ENCODE measurements around the gene HTT-AS.
A peak's percentile ranks its signal among the peaks of the same experiment; 100 is the strongest.

The HTT-AS gene

GRCh38 chr4:3087115-3087797 lies 12.9 kb upstream of the HTT-AS start:
- DNase-seq (ENCODE audit: low read depth in 2 of 2): no peak

- DNase-seq (ENCODE audit: low read depth in 2 of 2): no peak
Observed at GRCh38 chr4:3085948-3086670, 11.8 kb upstream of the HTT-AS start.

DNA sequence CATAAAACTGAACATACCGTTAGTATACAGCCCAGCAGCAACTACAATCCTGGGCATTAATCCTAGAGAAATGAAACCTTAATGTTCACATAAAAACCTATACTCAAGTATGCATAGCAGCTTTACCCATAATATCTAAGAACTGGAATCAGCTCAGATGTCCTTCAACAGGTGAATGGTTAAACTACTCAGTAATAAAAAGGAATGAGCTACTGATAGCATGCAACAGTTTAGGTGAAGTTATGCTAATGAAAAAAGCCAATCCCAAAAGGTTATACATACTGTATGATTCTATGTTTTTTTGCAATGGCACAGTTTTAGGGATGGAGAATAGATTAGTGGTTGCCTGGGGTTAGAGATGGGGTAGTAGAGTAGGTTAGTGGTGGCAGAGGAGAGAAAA lies 9.4 kb upstream of the HTT-AS start:
- no peak for DNase-seq (ENCODE audit: low read depth in 2 of 2)

GRCh38 chr4:3082925-3083515 lies 8.7 kb upstream of the HTT-AS start:
- DNase-seq (ENCODE audit: low read depth in 2 of 2): no peak

DNA sequence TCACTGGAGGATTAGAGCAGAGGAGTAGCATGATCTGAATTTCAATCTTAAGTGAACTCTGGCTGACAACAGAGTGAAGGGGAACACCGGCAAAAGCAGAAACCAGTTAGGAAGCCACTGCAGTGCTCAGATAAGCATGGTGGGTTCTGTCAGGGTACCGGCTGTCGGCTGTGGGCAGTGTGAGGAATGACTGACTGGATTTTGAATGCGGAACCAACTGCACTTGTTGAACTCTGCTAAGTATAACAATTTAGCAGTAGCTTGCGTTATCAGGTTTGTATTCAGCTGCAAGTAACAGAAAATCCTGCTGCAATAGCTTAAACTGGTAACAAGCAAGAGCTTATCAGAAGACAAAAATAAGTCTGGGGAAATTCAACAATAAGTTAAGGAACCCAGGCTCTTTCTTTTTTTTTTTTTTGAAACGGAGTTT lies 5.4 kb upstream of the HTT-AS start:
- no peak for DNase-seq (ENCODE audit: low read depth in 2 of 2)

GRCh38 chr4:3077796-3078195 lies 3.5 kb upstream of the HTT-AS start:
- no peak for DNase-seq (ENCODE audit: low read depth in 2 of 2)

DNA sequence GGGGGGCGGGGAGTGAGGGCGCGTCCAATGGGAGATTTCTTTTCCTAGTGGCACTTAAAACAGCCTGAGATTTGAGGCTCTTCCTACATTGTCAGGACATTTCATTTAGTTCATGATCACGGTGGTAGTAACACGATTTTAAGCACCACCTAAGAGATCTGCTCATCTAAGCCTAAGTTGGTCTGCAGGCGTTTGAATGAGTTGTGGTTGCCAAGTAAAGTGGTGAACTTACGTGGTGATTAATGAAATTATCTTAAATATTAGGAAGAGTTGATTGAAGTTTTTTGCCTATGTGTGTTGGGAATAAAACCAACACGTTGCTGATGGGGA lies 1.3 kb upstream of the HTT-AS start:
- DNase-seq (ENCODE audit: low read depth in 2 of 2): no peak

DNA sequence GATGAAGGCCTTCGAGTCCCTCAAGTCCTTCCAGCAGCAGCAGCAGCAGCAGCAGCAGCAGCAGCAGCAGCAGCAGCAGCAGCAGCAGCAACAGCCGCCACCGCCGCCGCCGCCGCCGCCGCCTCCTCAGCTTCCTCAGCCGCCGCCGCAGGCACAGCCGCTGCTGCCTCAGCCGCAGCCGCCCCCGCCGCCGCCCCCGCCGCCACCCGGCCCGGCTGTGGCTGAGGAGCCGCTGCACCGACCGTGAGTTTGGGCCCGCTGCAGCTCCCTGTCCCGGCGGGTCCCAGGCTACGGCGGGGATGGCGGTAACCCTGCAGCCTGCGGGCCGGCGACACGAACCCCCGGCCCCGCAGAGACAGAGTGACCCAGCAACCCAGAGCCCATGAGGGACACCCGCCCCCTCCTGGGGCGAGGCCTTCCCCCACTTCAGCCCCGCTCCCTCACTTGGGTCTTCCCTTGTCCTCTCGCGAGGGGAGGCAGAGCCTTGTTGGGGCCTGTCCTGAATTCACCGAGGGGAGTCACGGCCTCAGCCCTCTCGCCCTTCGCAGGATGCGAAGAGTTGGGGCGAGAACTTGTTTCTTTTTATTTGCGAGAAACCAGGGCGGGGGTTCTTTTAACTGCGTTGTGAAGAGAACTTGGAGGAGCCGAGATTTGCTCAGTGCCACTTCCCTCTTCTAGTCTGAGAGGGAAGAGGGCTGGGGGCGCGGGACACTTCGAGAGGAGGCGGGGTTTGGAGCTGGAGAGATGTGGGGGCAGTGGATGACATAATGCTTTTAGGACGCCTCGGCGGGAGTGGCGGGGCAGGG lies 711 bp upstream of the HTT-AS start:
- DNase-seq (ENCODE audit: low read depth in 2 of 2): peak; percentile 22 to 30

DNA sequence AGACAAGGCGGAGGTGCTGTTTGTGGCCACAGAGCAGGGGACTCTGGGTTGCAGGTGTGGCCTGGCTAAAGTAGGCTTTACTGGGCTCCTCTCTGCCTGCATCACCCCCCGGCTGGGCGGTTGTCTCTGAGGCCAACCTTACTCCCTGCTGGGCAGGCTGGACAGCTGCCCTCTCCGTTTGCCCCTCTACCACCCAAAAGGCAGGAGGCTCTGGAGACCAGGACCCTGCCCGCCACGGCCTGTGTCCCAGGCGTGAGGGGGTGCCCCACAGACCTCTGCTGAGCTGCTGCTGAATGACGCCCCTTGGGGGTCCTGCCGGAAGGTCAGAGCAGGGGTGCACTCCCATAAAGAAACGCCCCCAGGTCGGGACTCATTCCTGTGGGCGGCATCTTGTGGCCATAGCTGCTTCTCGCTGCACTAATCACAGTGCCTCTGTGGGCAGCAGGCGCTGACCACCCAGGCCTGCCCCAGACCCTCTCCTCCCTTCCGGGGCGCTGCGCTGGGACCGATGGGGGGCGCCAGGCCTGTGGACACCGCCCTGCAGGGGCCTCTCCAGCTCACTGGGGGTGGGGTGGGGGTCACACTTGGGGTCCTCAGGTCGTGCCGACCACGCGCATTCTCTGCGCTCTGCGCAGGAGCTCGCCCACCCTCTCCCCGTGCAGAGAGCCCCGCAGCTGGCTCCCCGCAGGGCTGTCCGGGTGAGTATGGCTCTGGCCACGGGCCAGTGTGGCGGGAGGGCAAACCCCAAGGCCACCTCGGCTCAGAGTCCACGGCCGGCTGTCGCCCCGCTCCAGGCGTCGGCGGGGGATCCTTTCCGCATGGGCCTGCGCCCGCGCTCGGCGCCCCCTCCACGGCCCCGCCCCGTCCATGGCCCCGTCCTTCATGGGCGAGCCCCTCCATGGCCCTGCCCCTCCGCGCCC lies 920 bp downstream of the HTT-AS start:
- no peak for DNase-seq (ENCODE audit: low read depth in 2 of 2)

DNA sequence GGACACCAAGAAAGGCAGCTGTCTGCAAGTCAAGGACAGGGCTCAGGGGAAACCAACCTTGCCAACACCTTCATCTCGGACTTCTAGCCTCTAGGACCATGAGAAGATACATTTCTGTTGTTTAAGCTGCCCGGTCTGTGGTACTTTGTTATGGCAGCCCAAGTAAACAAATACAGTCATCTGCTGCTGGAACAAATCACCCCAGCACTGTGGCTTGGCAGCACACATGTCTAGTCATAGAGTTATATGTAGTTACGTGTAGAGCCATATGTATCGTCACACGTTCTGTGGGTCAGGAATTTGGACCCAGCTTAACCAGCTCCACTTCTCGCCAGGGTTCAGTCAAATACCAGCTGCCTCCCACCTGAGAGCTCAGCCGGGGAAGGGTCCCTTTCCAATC lies 2.5 kb downstream of the HTT-AS start:
- no peak for DNase-seq (ENCODE audit: low read depth in 2 of 2)

GRCh38 chr4:3070709-3071500 lies 3.4 kb downstream of the HTT-AS start:
- DNase-seq (ENCODE audit: low read depth in 2 of 2): no peak

- DNase-seq (ENCODE audit: low read depth in 2 of 2): no peak
Observed at GRCh38 chr4:3069661-3070199, 4.6 kb downstream of the HTT-AS start.

DNA sequence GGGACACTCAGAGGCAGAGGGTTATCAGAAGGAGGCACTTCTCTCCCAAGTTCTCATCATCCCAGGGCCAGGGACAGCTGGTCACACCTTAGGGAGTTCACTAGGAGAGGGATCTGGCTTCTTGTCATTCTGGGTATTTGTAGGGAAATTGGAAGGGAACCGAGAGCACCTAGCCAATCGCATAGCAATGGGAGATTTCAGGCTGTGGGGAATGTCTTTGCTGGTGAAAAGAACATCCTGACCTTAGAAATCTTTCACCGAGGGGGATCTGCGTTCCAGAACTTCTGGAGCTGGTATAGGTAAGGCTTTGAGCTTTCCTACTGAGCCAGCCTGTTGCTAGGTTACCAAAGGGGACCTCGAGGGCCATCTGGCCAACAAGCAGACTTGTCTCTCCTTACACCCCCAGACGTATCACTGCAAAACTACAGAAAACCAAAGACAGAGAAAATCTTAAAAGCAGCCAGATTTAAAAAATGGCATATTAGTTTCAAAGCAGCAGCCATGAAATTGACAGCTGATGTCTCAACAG lies 6.8 kb downstream of the HTT-AS start:
- DNase-seq (ENCODE audit: low read depth in 2 of 2): no peak

DNA sequence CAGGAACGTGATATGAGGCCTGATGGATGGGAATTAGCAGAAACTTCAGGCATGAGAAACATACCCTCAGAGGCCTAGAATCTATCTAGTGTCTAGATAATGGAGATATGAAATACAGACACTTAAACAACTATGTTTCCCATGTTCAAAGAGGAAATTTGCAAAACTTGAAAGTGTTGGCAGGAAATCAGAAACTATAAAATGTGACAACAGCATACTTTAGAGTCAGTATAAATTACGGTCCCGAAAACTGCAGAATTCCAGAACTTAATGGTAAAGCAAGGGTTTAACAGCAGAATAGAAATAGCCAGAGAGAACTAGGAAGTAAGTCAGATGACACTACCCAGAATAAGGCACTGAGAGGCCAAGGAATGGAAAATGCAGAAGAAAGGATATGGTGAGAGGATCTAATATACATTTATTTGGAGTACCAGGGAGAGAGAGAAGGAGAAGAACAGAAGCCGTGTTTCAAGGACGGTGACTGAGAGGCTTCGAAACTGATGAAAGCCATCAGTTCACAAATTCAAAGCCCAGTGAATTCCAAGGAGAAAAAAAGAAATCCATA lies 7.4 kb downstream of the HTT-AS start:
- DNase-seq (ENCODE audit: low read depth in 2 of 2): no peak

DNA sequence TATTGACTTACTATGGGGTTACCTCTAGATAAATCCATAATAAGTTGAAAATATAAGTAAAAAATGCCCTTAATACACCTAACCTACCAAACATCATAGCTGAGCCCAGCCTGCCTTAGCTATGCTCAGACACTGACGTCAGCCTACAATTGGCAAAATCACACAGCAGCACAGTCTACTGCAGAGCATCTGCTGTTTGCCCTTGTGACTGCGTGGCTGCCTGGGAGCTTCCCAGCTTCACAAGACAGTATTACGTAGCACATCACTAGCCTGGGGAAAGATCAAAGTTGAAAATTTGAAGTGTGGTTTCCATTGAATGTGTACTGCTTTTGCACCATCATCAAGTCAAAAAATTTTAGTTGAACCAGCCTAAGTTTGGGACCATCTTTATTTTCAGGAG lies 8.8 kb downstream of the HTT-AS start:
- no peak for DNase-seq (ENCODE audit: low read depth in 2 of 2)

DNA sequence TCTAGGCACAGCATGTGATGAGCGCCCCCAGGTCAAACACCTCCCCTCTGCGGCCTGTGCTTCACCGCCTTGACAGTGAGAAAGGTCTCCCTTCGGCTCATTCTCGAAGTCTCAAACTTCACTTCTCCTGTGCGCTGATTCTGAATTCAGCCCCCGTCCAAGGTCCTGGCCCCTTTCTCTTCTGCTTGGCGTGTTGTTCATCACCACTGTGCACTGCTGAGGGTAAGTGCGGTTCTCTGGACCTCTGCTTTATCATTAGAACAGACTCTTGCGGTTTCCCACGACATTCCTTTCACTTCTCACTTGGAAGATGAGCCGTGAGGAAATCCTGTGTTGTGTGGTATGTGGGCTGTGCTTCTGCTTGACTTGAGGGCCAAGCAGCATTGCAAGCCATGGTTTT lies 11.9 kb downstream of the HTT-AS start:
- no peak for DNase-seq (ENCODE audit: low read depth in 2 of 2)

GRCh38 chr4:3060946-3061345 lies 13.4 kb downstream of the HTT-AS start:
- DNase-seq (ENCODE audit: low read depth in 2 of 2): no peak

GRCh38 chr4:3059943-3060342 lies 14.4 kb downstream of the HTT-AS start:
- no peak for DNase-seq (ENCODE audit: low read depth in 2 of 2)

DNA sequence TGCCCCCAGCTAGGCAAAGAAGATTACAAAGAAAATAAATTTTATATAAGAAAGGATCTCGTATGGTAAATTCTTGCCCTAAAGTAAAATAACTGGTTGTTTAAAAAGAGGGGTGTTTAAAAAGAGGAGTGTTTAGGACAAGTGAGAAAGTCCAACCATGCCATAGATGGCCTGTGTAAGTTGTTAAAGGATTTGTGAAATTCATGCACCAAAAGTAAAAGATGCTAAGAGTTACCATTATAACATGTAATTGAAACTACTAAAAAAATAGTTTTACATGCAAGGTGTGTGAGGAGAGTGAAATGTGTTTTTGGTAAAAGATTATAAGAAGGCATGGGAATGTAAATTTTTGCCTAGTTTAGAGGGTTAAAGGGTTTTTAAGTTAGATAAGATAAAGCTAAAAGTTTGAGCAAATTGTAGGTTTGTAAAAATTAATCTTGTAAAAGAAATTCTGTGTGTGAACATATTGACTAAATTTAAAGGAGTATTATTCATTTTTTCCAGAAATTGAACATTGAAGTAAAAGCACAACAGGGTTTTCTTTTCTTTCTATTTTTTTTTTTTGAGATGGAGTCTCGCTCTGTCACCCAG lies 20.1 kb downstream of the HTT-AS start:
- DNase-seq (ENCODE audit: low read depth in 2 of 2): no peak
